HepG2 (cell line): ENCODE results near the gene GPC3. TPM values are rescaled to one million over a fixed set of nuclear protein-coding genes. Genes with fewer than 3 reads are reported as not detected.
A peak's percentile ranks its signal among the peaks of the same experiment; 100 is the strongest.

Source experiments
- ATAC-seq: fragments of 200-7000 bp; cut with Tn5 transposase; 3 replicates; pipeline ENCODE4 v1.9.1; 2020; ENCODE audit warnings: mild to moderate bottlenecking, moderate library complexity
- BruUV-seq: library from RNA; stranded (reverse); fragments of 400-500 nt; replicated peaks from 2 replicates; lab custom pipeline; 2021; lab: Mats Ljungman, UMichigan
- CTCF ChIA-PET: fragments of 300-600 bp; formaldehyde crosslinking; extraction: SDS; loops from one replicate; lab custom pipeline; 2021; ENCODE audit warnings: low total read pairs, inconsistent platforms, low intra/inter-chr PET ratio; lab: Yijun Ruan, JAX
- POLR2A ChIA-PET: fragments of 350-600 bp; sonication (Branson Sonifier 250); formaldehyde crosslinking; loops from one replicate; lab custom pipeline; 2020; ENCODE audit warnings: antibody characterized with exemption, inconsistent platforms; lab: Yijun Ruan, JAX
- DNase-seq: peaks from one replicate; pipeline ENCODE4 v3.0.0-alpha.2; 2015; ENCODE audit warnings: low spot score
- FAIRE-seq: peaks from 3 replicates; lab custom pipeline; 2011; peaks lifted over from hg19 to GRCh38; lab: Jason Lieb, UNC
- H2AFZ ChIP-seq: one replicate; pipeline ENCODE4 v1.6.1; 2011; ENCODE audit warnings: low read length, inconsistent platforms
- H3K27ac ChIP-seq: fragments of 300-600 bp; 3 replicates; pipeline ENCODE4 v1.8.0; 2011; ENCODE audit warnings: mixed run types, mild to moderate bottlenecking, mixed read lengths, low read length, inconsistent platforms; ENCODE audit not compliant: insufficient read depth; ENCODE audit errors: extremely low read length
- H3K27me3 ChIP-seq, 2 experiments: fragments of 200-600 bp in 1 of 2; 2 replicates in 1 of 2; 3 replicates in 1 of 2; pipeline versions ENCODE4 v1.6.0 to v1.8.0; 2011; ENCODE audit warnings: low read length in 2 of 2, mild to moderate bottlenecking in 2 of 2, moderate library complexity in 2 of 2, inconsistent platforms in 1 of 2; ENCODE audit not compliant: insufficient read depth in 2 of 2, control insufficient read depth in 1 of 2
- H3K36me3 ChIP-seq, 2 experiments: fragments of 200-600 bp in 1 of 2; replicated peaks in 1 of 2; 2 replicates in 1 of 2; 3 replicates in 1 of 2; pipeline versions ENCODE4 v1.5.1 to v1.8.0; 2011; ENCODE audit warnings: low read length in 2 of 2, inconsistent platforms in 1 of 2; ENCODE audit not compliant: insufficient read depth in 2 of 2, control insufficient read depth in 1 of 2
- H3K4me1 ChIP-seq: 2 replicates; pipeline ENCODE4 v1.5.1; 2012; ENCODE audit warnings: low read length, inconsistent platforms; ENCODE audit not compliant: insufficient read depth
- H3K4me2 ChIP-seq: 2 replicates; pipeline ENCODE4 v1.6.0; 2011; ENCODE audit warnings: low read depth, low read length, inconsistent platforms
- H3K4me3 ChIP-seq, 3 experiments: fragments of 200-600 bp in 1 of 3; sonication (generic), shearing (Covaris generic) in 1 of 3; replicated peaks in 1 of 3; 2 replicates each; pipeline ENCODE4 v1.5.1; 2011 to 2016; ENCODE audit warnings: low read length in 3 of 3, inconsistent platforms in 2 of 3, low read depth in 2 of 3, mild to moderate bottlenecking in 2 of 3, control low read depth in 1 of 3, mixed read lengths in 1 of 3; ENCODE audit not compliant: insufficient read depth in 1 of 3
- H3K79me2 ChIP-seq: one replicate; pipeline ENCODE4 v1.6.1; 2011; ENCODE audit warnings: low read length, inconsistent platforms; ENCODE audit not compliant: insufficient read depth
- H3K9ac ChIP-seq: 2 replicates; pipeline ENCODE4 v1.6.0; 2011; ENCODE audit warnings: mild to moderate bottlenecking, low read depth, low read length, inconsistent platforms; ENCODE audit not compliant: insufficient read depth
- H3K9me3 ChIP-seq: 2 replicates; pipeline ENCODE4 v1.5.1; 2012; ENCODE audit warnings: mild to moderate bottlenecking, low read length
- H4K20me1 ChIP-seq: 2 replicates; pipeline ENCODE4 v1.6.0; 2011; ENCODE audit warnings: inconsistent platforms, mild to moderate bottlenecking, low read length, moderate library complexity; ENCODE audit not compliant: insufficient read depth
- CSRNP1 ChIP-seq: sonication (generic); formaldehyde crosslinking; IDR thresholded peaks from 2 replicates; pipeline ENCODE4 v1.8.1; 2023; ENCODE audit warnings: mild to moderate bottlenecking, missing genetic modification reagents
- GLMP ChIP-seq: sonication (generic); formaldehyde crosslinking; IDR thresholded peaks from 2 replicates; pipeline ENCODE4 v1.9.0; 2021; ENCODE audit warnings: missing genetic modification reagents, mild to moderate bottlenecking, borderline replicate concordance
- RARA ChIP-seq: IDR thresholded peaks from 2 replicates; pipeline ENCODE4 v1.6.1; 2016; ENCODE audit warnings: missing genetic modification reagents, missing compliant biosample characterization
- UBTF ChIP-seq: sonication (generic); formaldehyde crosslinking; IDR thresholded peaks from 2 replicates; pipeline ENCODE4 v1.4.0; 2020; ENCODE audit warnings: mild to moderate bottlenecking, missing genetic modification reagents
- ZC3H4 ChIP-seq: sonication (generic); formaldehyde crosslinking; IDR thresholded peaks from 2 replicates; pipeline ENCODE4 v1.4.0; 2020; ENCODE audit warnings: missing genetic modification reagents, borderline replicate concordance
- in situ Hi-C: cut with HindIII; loops from 2 replicates; pipeline ENCODE4 v1.10.0; 2017; ENCODE audit warnings: low pct_unique_long_range_greater_than_20kb; ENCODE audit not compliant: extremely low pct_ligation_motif_present
- intact Hi-C: fragments of 100-400 bp; cut with micrococcal nuclease; formaldehyde crosslinking; loops from one replicate; pipeline ENCODE4 v1.10.0; 2022; ENCODE audit not compliant: unreplicated experiment
- polyA plus RNA-seq, 8 experiments: library from polyadenylated mRNA; depleted of rRNA in 3 of 8; stranded (reverse) in 7 of 8; unstranded in 1 of 8; fragments of >200 nt; fragmentation: Illumina TruSeq in 4 of 8; extraction: Trizol in 4 of 8; gene quantifications; 2 replicates each; pipeline versions ENCODE4 v1.2.1 to v1.2.3, GENCODE V29; 2011 to 2016; ENCODE audit warnings: low read depth in 4 of 8, missing spikeins in 1 of 8, mixed read lengths in 1 of 8; ENCODE audit not compliant: insufficient read depth in 1 of 8
- total RNA-seq, 5 experiments: library from RNA; depleted of rRNA; stranded (reverse); fragments of >200 nt; fragmentation: Illumina TruSeq; extraction: Trizol; gene quantifications; 2 replicates each; pipeline ENCODE4 v1.2.3, GENCODE V29; 2016; ENCODE audit warnings: low read depth in 1 of 5

The GPC3 gene
- total and polyA plus RNA-seq, 2 of the 13 experiments (the other 11 are each of a cell fraction or from before 2014, with no cell fraction given), result 1,799 to 3,263 TPM

- TF ChIP-seq UBTF (CRISPR knock-in tag), result no peak
- no peak for TF ChIP-seq CSRNP1
- TF ChIP-seq RARA (CRISPR knock-in tag), result 0 out of 2 replicates have a peak, but pooled peaks have one; percentile 19
- no peak for TF ChIP-seq ZC3H4 (CRISPR knock-in tag)
These were observed 323.2 kb downstream of the GPC3 start (continued) for GRCh38 chrX:133661962-133662839.

GRCh38 chrX:133660281-133660680 is 325.1 kb downstream of the GPC3 start:
- Histone ChIP-seq H3K4me3 (no peak overlapping the region), H3K27ac (no peak overlapping the region), H3K27me3 (no peaks in the 10 kb centered on the region), H4K20me1 (peaks cover 20% of the 10 kb centered on the region), H3K4me1 (peaks cover 10% of the 10 kb centered on the region; the same call in 1 of the 2 replicates), H2AFZ (no peak overlapping the region), H3K9me3 (no peaks in the 10 kb centered on the region), H3K36me3 (peaks cover 10 to 44% of the 10 kb centered on the region in 2 experiments), H3K79me2 (no peaks in the 10 kb centered on the region), H3K4me2 (no peak overlapping the region), H3K9ac (no peak overlapping the region)
- in situ Hi-C loops, result no loop called here
- no peak for DNase-seq
- CTCF ChIA-PET, result no interaction called here
- FAIRE-seq, result no peak
- ATAC-seq, result no peak
- POLR2A ChIA-PET, result no interaction called here
- no peak for TF ChIP-seq GLMP
- intact Hi-C loops, result no loop called here
- BruUV-seq, result no TSS peak
